ENCODE results near the gene IDH2. TPM values are rescaled to one million over a fixed set of nuclear protein-coding genes. Genes with fewer than 3 reads are reported as not detected.

The IDH2 gene
- polyA plus RNA-seq, 1 donor (not counting 4 experiments of a cell fraction or from before 2014, with no cell fraction given): 27.9 TPM

- Histone ChIP-seq H3K27ac (ENCODE audit: control insufficient read depth, insufficient read depth, low read length) (no peak overlapping the region), H3K4me3 (ENCODE audit: control insufficient read depth in 2 of 3, extremely low read depth in 1 of 3, insufficient read depth in 2 of 3, low read depth in 1 of 3, low read length in 3 of 3) (no peak overlapping the region), H3K4me1 (ENCODE audit: control insufficient read depth, extremely low read depth, insufficient read depth, low read length) (peaks cover under 1% of the 10 kb centered on the region), H3K9me3 (ENCODE audit: control insufficient read depth, low read depth, low read length) (no peaks in the 10 kb centered on the region), H3K36me3 (ENCODE audit: control insufficient read depth in 2 of 2, extremely low read depth in 1 of 2, insufficient read depth in 2 of 2, low read length in 2 of 2) (no peaks in the 10 kb centered on the region), H3K27me3 (ENCODE audit: control insufficient read depth, extremely low read depth, insufficient read depth, low read length) (no peaks in the 10 kb centered on the region), H3K9ac (ENCODE audit: control insufficient read depth, extremely low read depth, insufficient read depth, low read length) (no peak overlapping the region), H3K4me2 (ENCODE audit: control insufficient read depth, extremely low read depth, insufficient read depth, low read depth, low read length) (no peak overlapping the region), H2AFZ (ENCODE audit: control insufficient read depth, low read length) (no peak overlapping the region), H3K9me1 (ENCODE audit: control insufficient read depth, extremely low read depth, insufficient read depth, low read length) (no peaks in the 10 kb centered on the region), H3K79me2 (ENCODE audit: control insufficient read depth, insufficient read depth, low read length) (no peaks in the 10 kb centered on the region), H4K20me1 (ENCODE audit: control insufficient read depth, extremely low read depth, insufficient read depth, low read length) (no peaks in the 10 kb centered on the region)
- DNase-seq (ENCODE audit: low read depth, low spot score) (no peak), FAIRE-seq (no peak)
- TF ChIP-seq EZH2 (IDR thresholded peaks at IDR 0.05; ENCODE audit: low read length): no peak
- TF ChIP-seq CTCF (optimal IDR thresholded peaks at IDR 0.05 in 1 of 3, IDR thresholded peaks at IDR 0.05 in 1 of 3, conservative IDR thresholded peaks at IDR 0.05 in 1 of 3; ENCODE audit: extremely low read depth in 1 of 3, insufficient read depth in 2 of 3, low read length in 3 of 3): no peak
- dilution Hi-C loops (cut with MboI; ENCODE audit: extremely low pct_ligation_motif_present, low sequenced_read_pairs): no loop called here
Measured at GRCh38 chr15:90090226-90090848, 11.9 kb downstream of the IDH2 start.

- no peaks in the 10 kb centered on the region for H4K20me1 ChIP-seq (ENCODE audit: control insufficient read depth, extremely low read depth, insufficient read depth, low read length)
- no peak for FAIRE-seq
- no peak overlapping the region for H2AFZ ChIP-seq (ENCODE audit: control insufficient read depth, low read length)
- no peak overlapping the region for H3K27ac ChIP-seq (ENCODE audit: control insufficient read depth, insufficient read depth, low read length)
- no peak overlapping the region for H3K9ac ChIP-seq (ENCODE audit: control insufficient read depth, extremely low read depth, insufficient read depth, low read length)
- H3K79me2 ChIP-seq (ENCODE audit: control insufficient read depth, insufficient read depth, low read length): no peaks in the 10 kb centered on the region
- no peaks in the 10 kb centered on the region for H3K4me1 ChIP-seq (ENCODE audit: control insufficient read depth, extremely low read depth, insufficient read depth, low read length)
- dilution Hi-C loops (cut with MboI; ENCODE audit: extremely low pct_ligation_motif_present, low sequenced_read_pairs): no loop called here
- no peak overlapping the region for H3K4me3 ChIP-seq (ENCODE audit: control insufficient read depth in 2 of 3, extremely low read depth in 1 of 3, insufficient read depth in 2 of 3, low read depth in 1 of 3, low read length in 3 of 3)
- TF ChIP-seq EZH2 (IDR thresholded peaks at IDR 0.05; ENCODE audit: low read length) (no peak), CTCF (optimal IDR thresholded peaks at IDR 0.05 in 1 of 3, IDR thresholded peaks at IDR 0.05 in 1 of 3, conservative IDR thresholded peaks at IDR 0.05 in 1 of 3; ENCODE audit: extremely low read depth in 1 of 3, insufficient read depth in 2 of 3, low read length in 3 of 3) (peak; percentile 20 to 45 (median 41))
- no peak overlapping the region for H3K4me2 ChIP-seq (ENCODE audit: control insufficient read depth, extremely low read depth, insufficient read depth, low read depth, low read length)
- H3K9me1 ChIP-seq (ENCODE audit: control insufficient read depth, extremely low read depth, insufficient read depth, low read length): no peaks in the 10 kb centered on the region
- DNase-seq (ENCODE audit: low read depth, low spot score): no peak
- no peaks in the 10 kb centered on the region for H3K9me3 ChIP-seq (ENCODE audit: control insufficient read depth, low read depth, low read length)
- no peaks in the 10 kb centered on the region for H3K27me3 ChIP-seq (ENCODE audit: control insufficient read depth, extremely low read depth, insufficient read depth, low read length)
- peaks cover 0 to 1% of the 10 kb centered on the region in 2 experiments for H3K36me3 ChIP-seq (ENCODE audit: control insufficient read depth in 2 of 2, extremely low read depth in 1 of 2, insufficient read depth in 2 of 2, low read length in 2 of 2)
Measured at GRCh38 chr15:90087454-90088154, 14.7 kb downstream of the IDH2 start.
